NB4 (cell line): ENCODE data around the gene CAB39L.

ENCODE experiments used
- DNase-seq: peaks from one replicate; pipeline ENCODE4 v3.0.0; 2010; ENCODE audit warnings: low read depth
- H3K4me3 ChIP-seq: one replicate; pipeline ENCODE4 v1.5.1; 2011; ENCODE audit warnings: mild to moderate bottlenecking, low read depth, low read length, moderate library complexity
- CTCF ChIP-seq: IDR thresholded peaks from one replicate; pipeline ENCODE4 v1.5.1; 2012; ENCODE audit warnings: low read depth, low read length
- MAX ChIP-seq: IDR thresholded peaks from 2 replicates; pipeline ENCODE4 v1.6.1; 2011; ENCODE audit warnings: low read depth, low read length
- MYC ChIP-seq: IDR thresholded peaks from 2 replicates; pipeline ENCODE4 v1.6.1; 2011; ENCODE audit warnings: low read depth, low read length
- POLR2A ChIP-seq: IDR thresholded peaks from 2 replicates; pipeline ENCODE4 v1.6.1; 2011; ENCODE audit warnings: mild to moderate bottlenecking; ENCODE audit not compliant: insufficient read length; ENCODE audit errors: extremely low read depth

CAB39L gene

GRCh38 chr13:49314344-49314882 lies 129.5 kb downstream of the CAB39L start:
- DNase-seq = no peak
- TF ChIP-seq CTCF = no peak
- H3K4me3 ChIP-seq = no peak overlapping the region

GRCh38 chr13:49311816-49312215 lies 132.0 kb downstream of the CAB39L start:
- no peak for DNase-seq
- no peak for TF ChIP-seq MYC
- no peak for TF ChIP-seq CTCF
- no peak for TF ChIP-seq MAX
- no peak for TF ChIP-seq POLR2A
- no peak overlapping the region for H3K4me3 ChIP-seq

- H3K4me3 ChIP-seq = no peak overlapping the region
- no peak for DNase-seq
- TF ChIP-seq POLR2A = no peak
- TF ChIP-seq MAX = no peak
- TF ChIP-seq CTCF = no peak
- TF ChIP-seq MYC = no peak
These were observed 133.6 kb downstream of the CAB39L start for GRCh38 chr13:49310251-49310650.

GRCh38 chr13:49308921-49309408 lies 134.9 kb downstream of the CAB39L start:
- no peak for TF ChIP-seq MAX
- no peak for TF ChIP-seq MYC
- no peak for TF ChIP-seq POLR2A
- TF ChIP-seq CTCF = no peak
- H3K4me3 ChIP-seq = no peak overlapping the region
- DNase-seq = no peak

- no peak overlapping the region for H3K4me3 ChIP-seq
- TF ChIP-seq CTCF (no peak), MYC (no peak), MAX (no peak), POLR2A (no peak)
These were observed 135.6 kb downstream of the CAB39L start for GRCh38 chr13:49308097-49308875.

GRCh38 chr13:49307365-49307764 lies 136.5 kb downstream of the CAB39L start:
- TF ChIP-seq CTCF (no peak), POLR2A (no peak), MAX (no peak), MYC (no peak)
- no peak overlapping the region for H3K4me3 ChIP-seq
- DNase-seq = no peak

More at GRCh38 chr13:49308097-49308875, 135.6 kb downstream of the CAB39L start:
- no peak for DNase-seq
